DOHH2 (cell line): Measurements from ENCODE around the gene ZNF839.
"Not testable (repeated sequence)": the region's sequence is repeated elsewhere in the genome, so short reads cannot be mapped to it uniquely, and the experiment has no call there.

ENCODE experiments used
- H3F3A ChIP-seq: fragments of 200-600 bp; sonication (generic), shearing (Covaris generic); 2 replicates; pipeline ENCODE4 v1.6.0; 2016; ENCODE audit warnings: antibody characterized with exemption, mild to moderate bottlenecking; ENCODE audit not compliant: control insufficient read depth, insufficient read depth
- H3K27ac ChIP-seq: fragments of 200-600 bp; sonication (generic); 2 replicates; pipeline ENCODE4 v1.5.1; 2014; ENCODE audit warnings: low read depth, mild to moderate bottlenecking, low read length, moderate library complexity
- H3K27me3 ChIP-seq: fragments of 200-600 bp; sonication (generic); 2 replicates; pipeline ENCODE4 v1.6.1; 2014; ENCODE audit warnings: mild to moderate bottlenecking, low read length, mixed read lengths; ENCODE audit not compliant: control insufficient read depth
- H3K36me3 ChIP-seq: fragments of 200-600 bp; sonication (generic); 2 replicates; pipeline ENCODE4 v1.6.1; 2014; ENCODE audit warnings: mild to moderate bottlenecking, low read length, moderate library complexity, mixed read lengths; ENCODE audit not compliant: control insufficient read depth
- H3K4me1 ChIP-seq: fragments of 200-600 bp; sonication (generic); 2 replicates; pipeline ENCODE4 v1.6.1; 2014; ENCODE audit warnings: mild to moderate bottlenecking, low read length, mixed read lengths; ENCODE audit not compliant: control insufficient read depth
- H3K4me2 ChIP-seq: fragments of 200-600 bp; sonication (generic); 2 replicates; pipeline ENCODE4 v1.6.0; 2014; ENCODE audit warnings: mild to moderate bottlenecking, low read length, moderate library complexity
- H3K4me3 ChIP-seq: fragments of 200-600 bp; sonication (generic); 2 replicates; pipeline ENCODE4 v1.5.1; 2014; ENCODE audit warnings: mild to moderate bottlenecking, low read length, mixed read lengths
- H3K79me2 ChIP-seq: fragments of 200-600 bp; sonication (generic); 2 replicates; pipeline ENCODE4 v1.6.1; 2014; ENCODE audit warnings: mild to moderate bottlenecking, low read length, mixed read lengths; ENCODE audit not compliant: control insufficient read depth
- H3K9me2 ChIP-seq: fragments of 200-600 bp; sonication (generic); replicated peaks from 2 replicates; pipeline ENCODE4 v1.6.1; 2014; ENCODE audit warnings: mild to moderate bottlenecking, low read length, mixed read lengths; ENCODE audit not compliant: control insufficient read depth
- H3K9me3 ChIP-seq: fragments of 200-600 bp; sonication (generic); 2 replicates; pipeline ENCODE4 v1.6.1; 2014; ENCODE audit warnings: antibody characterized with exemption, low read length, mixed read lengths; ENCODE audit not compliant: control insufficient read depth, insufficient read depth
- H4K20me1 ChIP-seq: fragments of 200-600 bp; sonication (generic); 2 replicates; pipeline ENCODE4 v1.6.0; 2014; ENCODE audit warnings: low read depth, mild to moderate bottlenecking, antibody characterized with exemption, low read length, moderate library complexity; ENCODE audit not compliant: control insufficient read depth, insufficient read depth
- CTCF ChIP-seq: fragments of 200-600 bp; sonication (generic); IDR thresholded peaks from one replicate; pipeline ENCODE4 v1.5.1; 2014; ENCODE audit warnings: antibody characterized with exemption, mild to moderate bottlenecking, low read depth, low read length; ENCODE audit not compliant: poor library complexity, severe bottlenecking
- EZH2phosphoT487 ChIP-seq: fragments of 200-600 bp; sonication (generic); IDR thresholded peaks from 2 replicates; pipeline ENCODE4 v1.6.1; 2017; ENCODE audit warnings: borderline replicate concordance, mild to moderate bottlenecking, antibody characterized with exemption, low read length, moderate library complexity, mixed read lengths

Gene ZNF839

GRCh38 chr14:102297436-102298170, 21.9 kb upstream of the ZNF839 start:
- Histone ChIP-seq H3K4me2 (no peak overlapping the region), H3K79me2 (no peaks in the 10 kb centered on the region), H3K9me3 (no peaks in the 10 kb centered on the region), H3K9me2 (no peaks in the 10 kb centered on the region), H3F3A (no peaks in the 10 kb centered on the region), H3K36me3 (no peaks in the 10 kb centered on the region), H3K4me3 (no peak overlapping the region), H3K27ac (no peak overlapping the region), H4K20me1 (no peaks in the 10 kb centered on the region), H3K27me3 (no peaks in the 10 kb centered on the region), H3K4me1 (no peaks in the 10 kb centered on the region)
- TF ChIP-seq CTCF (no peak), EZH2phosphoT487 (no peak)

- H3K27me3 ChIP-seq, H3K79me2 ChIP-seq, H3K36me3 ChIP-seq, H4K20me1 ChIP-seq, H3K9me3 ChIP-seq, H3K9me2 ChIP-seq, H3K4me1 ChIP-seq, H3F3A ChIP-seq, H3K27ac ChIP-seq, H3K4me3 ChIP-seq, H3K4me2 ChIP-seq: not testable (repeated sequence)
Observed at GRCh38 chr14:102298303-102299070, 21.1 kb upstream of the ZNF839 start.

- H3K4me2 ChIP-seq, result no peak overlapping the region
- H3F3A ChIP-seq, result no peaks in the 10 kb centered on the region
- H3K79me2 ChIP-seq, result no peaks in the 10 kb centered on the region
- H4K20me1 ChIP-seq, result no peaks in the 10 kb centered on the region
- H3K27ac ChIP-seq, result no peak overlapping the region
- no peaks in the 10 kb centered on the region for H3K9me2 ChIP-seq
- peaks cover 2% of the 10 kb centered on the region; the same call in 1 of the 2 replicates for H3K27me3 ChIP-seq
- no peak for TF ChIP-seq CTCF
- no peak for TF ChIP-seq EZH2phosphoT487
- H3K4me3 ChIP-seq, result no peak overlapping the region
- peaks cover 10% of the 10 kb centered on the region for H3K4me1 ChIP-seq
- no peaks in the 10 kb centered on the region for H3K9me3 ChIP-seq
- no peaks in the 10 kb centered on the region for H3K36me3 ChIP-seq
Observed at GRCh38 chr14:102303664-102304063, 15.9 kb upstream of the ZNF839 start.
